Measurements from ENCODE around the gene ABCC6.
"Not testable (repeated sequence)": the region's sequence is repeated elsewhere in the genome, so short reads cannot be mapped to it uniquely, and the experiment has no call there.

ABCC6 gene

DNA sequence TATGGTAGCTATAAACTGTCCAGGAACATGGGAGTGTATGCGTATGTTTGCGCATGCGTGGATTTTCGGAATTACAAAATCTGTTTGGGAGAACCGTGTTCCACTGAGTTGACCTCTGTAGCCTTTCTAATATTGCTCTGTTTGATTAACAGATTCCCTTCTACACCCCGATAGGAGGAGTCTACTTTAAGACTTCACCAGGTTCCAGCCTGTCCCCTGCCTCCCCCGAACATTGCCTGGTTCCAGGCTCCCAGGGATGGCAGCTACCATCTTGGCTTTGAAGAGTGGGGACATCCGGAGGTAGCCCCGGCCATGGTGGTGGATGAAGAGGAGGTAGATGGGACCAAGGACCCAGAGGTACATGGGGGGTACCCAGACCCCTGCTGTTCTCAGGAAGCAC is 1.9 kb downstream of the ABCC6 start:
- not testable (repeated sequence) for DNase-seq

DNA sequence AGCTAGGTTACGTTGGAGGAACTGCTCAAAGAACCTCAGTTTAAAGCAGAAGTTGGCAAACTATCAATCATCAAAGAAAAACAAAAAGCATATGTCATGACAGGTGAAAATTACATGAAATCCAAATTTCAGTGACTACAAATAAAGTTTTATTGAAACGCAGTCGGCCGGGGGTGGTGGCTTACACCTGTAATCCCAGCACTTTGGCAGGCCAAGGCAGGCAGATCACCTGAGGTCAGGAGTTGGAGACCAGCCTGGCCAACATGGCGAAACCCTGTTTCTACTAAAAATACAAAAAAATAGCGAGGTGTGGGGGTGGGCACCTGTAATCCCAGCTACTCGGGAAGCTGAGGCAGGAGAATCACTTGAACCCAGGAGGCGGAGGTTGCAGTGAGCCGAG is 2.8 kb downstream of the ABCC6 start:
- not testable (repeated sequence) for DNase-seq

DNA sequence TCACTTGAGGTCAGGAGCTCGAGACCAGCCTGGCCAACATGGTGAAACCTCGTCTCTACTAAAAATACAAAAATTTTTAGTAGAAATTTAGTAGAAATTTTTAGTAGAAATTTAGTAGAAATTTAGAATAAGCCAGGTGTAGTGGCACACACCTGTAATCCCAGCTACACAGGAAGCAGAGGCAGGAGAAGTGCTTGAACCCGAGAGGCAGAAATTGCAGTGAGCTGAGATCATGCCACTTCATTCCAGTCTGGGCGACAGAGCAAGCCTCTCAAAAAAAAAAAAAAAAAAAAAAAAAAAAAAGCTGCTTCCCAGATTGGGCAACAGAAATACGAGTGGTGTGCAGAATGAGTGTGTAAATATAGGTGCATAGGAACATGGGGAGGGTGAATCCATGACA is 4.5 kb downstream of the ABCC6 start:
- DNase-seq = not testable (repeated sequence)

DNA sequence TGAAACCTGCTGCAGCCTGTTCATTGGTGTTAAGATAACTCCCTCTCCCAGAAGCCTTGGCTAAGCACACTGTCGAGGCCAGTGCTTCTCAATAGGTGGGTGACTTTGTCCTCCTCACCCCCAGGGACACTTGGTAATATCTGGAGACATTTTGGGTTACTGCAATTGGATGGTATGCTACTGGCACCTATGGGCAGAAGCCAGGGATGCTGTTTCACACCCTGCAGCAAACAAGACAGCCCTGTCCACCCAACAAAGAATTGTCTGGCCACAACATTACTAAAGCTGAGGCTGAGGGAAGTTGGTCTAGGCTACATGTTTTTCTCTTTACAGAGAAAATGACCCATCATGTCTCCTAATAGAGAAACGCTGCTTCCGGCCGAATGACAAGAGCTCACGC is 4.9 kb downstream of the ABCC6 start:
- not testable (repeated sequence) for DNase-seq

DNA sequence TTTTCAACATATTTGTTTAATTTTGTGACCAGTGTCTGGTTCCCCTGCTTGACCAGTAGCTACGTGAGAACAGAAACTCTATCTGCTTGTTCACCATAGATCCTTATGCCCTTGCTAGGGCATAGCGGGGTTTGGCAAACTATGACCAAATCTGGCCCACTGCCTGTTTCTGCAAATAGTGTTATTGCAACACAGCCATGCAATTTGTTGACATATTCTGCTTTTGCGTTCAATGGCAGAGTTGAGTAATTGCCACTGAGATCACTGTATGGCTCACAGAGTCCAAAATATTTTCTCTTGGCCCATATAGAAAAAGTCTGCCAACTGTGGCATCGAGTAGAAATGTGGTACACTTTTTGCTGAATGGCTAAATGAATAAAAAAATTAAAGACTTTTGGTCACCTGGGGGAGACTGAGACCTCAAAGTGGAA is 9.4 kb downstream of the ABCC6 start:
- DNase-seq = not testable (repeated sequence)

DNA sequence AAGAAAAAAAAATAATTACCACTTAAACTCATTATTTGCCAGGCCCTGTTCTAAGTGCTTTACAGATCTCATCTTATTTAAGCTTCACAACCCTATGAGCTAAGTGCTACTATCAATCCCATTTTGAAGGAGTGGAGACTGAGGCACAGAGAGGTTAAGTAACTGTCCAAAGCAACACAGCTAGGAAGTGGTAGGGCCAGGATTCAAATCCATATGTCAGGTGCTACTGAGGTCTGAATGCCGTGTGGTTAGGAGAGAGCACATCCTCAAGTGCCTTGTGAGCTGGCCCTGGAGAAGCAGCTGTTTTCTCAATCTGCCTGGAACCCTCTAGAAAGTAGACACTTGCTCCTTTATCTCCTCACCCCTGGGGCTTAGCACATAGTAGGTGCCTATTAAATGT is 11.9 kb downstream of the ABCC6 start:
- DNase-seq = not testable (repeated sequence)

DNA sequence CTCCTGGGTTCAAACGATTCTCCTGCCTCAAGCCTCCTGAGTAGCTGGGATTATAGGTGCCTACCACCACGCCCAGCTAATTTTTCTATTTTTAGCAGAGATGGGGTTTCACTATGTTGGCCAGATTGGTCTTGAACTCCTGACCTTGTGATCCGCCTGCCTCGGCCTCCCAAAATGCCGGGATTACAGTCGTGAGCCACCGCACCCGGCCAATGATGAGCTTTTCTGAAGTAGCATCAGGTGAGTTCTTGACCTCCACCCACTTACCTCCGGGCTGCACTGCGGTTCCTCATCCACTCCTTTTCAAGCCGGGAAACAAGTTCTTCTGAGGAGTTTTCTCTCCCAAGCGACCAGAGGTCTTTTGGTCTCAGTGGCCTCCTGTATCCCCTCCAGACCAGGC is 14.8 kb downstream of the ABCC6 start:
- not testable (repeated sequence) for DNase-seq

DNA sequence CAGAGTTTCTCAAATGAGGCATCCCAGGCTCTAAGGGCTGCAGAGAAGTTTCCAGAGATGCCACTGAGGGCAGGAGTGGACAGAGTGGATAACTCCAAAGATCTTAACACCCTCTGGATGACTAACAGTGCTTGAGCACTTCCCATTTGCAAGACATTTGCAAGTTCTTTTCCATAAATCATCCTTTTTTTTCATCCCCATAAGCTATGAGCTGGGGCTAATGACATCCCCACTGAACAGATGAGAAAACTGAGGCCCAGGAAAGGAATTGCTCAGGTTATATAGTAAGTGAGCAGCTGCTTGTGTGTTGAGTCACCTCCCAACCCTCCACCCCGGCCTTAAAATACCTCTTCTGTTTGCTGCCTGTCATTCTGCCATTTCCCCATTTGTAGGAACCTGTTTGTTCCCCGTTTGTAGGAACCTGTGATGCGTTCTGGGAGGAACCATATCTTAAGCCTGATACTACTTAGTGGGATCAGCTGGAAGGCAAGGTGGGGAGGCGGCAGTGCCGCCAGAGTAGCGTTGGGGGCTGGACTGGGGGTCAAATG is 15.4 kb downstream of the ABCC6 start:
- DNase-seq = not testable (repeated sequence)

DNA sequence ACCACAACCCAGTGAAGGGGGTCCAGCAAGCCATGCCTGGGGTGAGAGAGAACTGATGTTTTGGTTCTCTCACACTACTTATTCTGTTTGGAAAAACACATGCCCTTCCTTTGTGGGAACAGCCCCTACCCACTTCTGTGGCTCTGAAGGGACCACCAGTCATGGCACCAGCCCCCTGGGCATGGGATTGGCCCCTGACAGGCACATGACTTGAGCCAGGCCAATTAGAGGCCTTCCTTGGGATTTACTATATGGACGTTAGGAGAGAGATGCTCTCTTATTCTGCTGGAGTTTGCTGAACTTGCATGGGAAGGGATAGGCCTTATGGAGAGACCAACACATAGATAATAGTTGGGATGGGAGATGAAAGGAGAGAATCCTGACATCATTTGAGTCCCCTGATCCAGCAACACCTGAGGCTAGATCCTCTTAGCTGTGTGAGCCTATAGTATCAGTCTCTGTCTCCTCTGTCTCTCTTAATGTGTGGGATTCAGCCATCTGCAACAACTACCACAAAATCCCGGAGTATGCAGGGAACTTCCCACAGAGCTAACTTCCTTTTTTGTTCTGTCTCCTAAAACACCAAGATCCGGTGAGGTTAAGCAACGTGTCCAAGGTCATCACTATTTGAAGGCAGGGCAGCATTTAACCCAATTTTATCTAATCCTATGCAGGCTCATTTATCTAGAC is 16.1 kb downstream of the ABCC6 start:
- DNase-seq = not testable (repeated sequence)

DNA sequence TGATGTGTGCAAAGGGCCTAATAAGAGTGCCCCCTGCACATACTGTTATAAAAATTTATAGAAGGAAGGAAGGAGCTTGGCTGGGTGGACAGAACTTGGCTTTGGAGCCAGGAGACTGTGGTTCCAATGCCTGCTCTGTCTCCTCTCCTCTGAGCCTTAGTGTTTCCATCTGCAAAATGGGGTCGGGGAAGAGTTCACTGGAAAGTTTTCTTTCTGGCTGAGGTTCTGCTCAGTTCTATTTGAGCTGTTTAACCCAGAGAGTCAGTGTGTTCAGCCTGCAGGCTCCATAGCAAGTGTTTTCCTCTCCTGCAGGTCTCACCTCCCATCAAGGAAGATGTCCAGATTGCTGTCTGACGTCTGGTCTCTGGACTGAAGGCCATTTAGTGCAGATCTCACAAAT is 17.4 kb downstream of the ABCC6 start:
- DNase-seq = not testable (repeated sequence)

DNA sequence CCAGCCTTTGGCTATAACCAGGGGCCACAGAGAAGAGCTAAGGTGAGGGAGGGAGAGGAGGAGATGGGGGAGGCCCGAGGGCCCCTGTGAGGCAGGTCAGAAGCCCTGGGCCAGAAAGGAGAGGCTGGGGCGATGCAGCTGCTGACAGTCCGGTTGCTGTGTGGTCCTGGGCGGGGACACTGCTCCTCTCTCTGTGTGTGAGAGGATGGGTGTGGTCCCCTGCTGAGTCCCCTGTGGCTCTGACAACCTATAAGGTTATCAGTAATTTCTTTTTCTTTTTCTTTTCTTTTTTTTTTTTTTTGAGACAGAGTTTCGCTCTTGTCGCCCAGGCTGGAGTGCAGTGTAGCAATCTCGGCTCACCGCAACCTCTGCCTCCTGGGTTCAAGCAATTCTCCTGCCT is 18.7 kb downstream of the ABCC6 start:
- DNase-seq = not testable (repeated sequence)

DNA sequence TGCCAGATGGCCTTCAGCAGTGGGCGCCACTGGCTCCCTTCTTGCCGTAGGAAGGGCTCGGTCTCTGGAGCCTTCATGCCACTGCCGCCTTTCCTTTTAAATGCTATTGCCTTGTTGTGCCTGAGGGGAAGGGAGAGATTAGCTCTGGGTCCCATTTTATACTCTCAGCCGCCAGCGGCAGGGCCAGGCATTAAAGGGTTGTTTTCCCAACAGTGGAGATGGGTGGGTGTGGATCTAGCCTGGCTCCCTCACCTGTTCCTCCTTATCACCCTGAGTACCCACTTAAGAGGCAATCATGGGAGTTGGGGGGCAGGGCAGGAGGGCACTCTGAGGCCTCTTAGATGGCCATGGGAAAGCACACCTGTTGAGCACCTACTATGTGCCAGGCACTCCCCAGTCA is 19.8 kb downstream of the ABCC6 start:
- not testable (repeated sequence) for DNase-seq

DNA sequence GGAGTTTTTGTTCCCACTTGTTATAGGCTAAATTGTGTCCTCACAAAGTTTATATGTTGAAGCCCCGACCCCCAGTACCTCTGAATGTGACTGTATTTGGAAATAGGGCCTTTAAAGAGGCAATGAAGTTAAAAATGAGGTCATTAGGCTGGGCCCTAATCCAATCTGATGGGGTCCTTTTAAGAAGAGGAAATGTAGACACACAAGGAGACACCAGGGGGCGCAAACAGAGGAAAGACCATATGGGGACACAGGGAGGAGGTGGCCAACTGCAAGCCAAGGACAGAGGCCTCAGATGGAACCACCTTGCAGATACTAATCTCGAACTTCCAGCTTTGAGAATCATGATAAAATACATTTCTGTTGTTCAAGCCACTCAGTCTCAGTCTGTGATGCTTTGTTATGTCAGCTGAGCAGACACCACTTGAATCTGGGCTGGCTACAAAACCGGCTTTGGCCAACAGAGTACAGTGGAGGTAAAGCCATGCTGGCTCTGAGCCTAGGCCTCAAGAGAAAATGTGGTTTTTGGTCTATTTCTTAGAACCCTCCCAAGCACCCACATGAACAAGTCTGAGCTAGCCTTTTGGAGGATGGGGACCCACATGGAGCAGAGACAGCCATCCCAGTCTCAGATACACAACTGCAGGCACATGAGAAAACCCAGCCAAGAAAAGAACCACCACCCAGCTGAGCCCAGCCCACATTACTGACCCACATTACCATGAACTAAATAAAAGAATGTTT is 20.7 kb downstream of the ABCC6 start:
- DNase-seq = peak; percentile 26

DNA sequence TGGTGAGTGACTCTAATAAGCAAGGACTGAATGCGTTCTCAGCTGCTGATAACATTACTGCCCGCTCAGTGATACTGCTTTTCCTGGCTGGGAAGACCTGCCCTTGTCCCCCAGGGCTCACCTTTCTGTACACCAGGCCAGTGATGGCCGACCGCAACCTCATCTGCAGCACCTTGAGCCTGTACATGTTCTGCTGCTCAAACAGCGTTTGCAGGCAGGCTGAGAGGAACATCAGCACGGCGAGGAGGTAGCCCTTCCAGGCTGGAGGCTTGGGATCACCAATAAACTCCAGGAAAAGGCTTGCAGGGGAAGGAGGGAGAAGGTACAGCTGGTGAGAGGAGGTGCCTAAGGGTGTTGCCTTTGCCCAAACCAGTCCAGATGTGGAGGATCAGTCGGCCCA is 21.4 kb downstream of the ABCC6 start:
- not testable (repeated sequence) for DNase-seq

DNA sequence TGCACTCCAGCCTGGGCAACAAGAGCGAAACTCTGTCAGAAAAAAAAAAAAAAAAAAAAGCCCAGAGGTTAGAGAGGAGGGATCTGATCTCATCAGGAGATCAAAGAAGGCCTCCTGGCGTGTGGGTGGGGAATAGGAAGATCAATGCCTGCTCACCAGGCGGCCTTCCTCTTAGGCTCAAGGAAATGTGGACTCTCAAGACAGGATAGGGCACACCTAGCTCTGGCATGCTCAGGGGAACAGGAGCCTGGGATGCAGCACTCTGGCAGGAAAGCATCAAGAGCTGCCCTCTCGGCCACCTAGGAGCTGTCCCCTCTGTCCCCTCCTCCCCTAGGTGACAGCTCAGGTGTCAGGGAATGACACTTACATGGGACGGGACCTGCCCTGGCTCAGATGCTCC is 22.9 kb downstream of the ABCC6 start:
- not testable (repeated sequence) for DNase-seq

DNA sequence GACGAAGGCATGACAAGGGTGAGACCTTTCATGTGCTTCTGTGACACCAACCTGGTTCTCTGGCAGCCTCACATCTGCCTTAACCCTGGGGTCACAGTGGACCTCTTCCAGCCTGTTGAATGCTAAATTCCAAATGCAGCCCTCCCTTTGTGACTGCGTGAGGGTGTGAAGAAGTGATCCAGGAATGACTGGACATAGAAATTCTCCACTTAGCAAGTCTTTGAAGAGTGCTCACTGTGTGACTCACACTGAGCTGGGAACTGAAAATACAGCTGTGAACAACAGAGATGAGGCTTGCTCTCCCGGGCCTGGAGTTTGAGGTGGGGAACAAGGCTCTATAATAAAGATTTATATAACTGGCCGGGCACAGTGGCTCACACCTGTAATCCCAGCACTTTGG is 23.9 kb downstream of the ABCC6 start:
- DNase-seq = not testable (repeated sequence)

DNA sequence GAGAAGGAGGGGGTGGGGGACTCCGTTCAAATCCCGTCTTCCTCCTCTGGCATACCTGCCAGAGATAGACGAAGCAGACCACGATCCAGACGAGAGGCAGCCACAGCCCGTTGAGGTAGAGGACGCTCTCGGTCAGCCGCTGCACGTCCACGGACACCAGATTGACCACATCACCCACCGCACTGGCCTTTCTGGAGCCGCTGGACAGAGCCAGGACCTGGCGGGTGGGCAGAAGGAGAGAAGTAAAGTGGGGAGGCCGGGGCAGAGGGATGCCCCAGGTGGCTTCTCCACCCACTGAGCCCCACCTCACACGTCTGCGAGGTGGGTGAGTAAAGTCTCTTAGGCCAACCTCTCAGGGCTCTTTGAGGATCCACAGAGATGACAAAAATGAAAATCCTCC is 25.3 kb downstream of the ABCC6 start:
- no peak for DNase-seq

DNA sequence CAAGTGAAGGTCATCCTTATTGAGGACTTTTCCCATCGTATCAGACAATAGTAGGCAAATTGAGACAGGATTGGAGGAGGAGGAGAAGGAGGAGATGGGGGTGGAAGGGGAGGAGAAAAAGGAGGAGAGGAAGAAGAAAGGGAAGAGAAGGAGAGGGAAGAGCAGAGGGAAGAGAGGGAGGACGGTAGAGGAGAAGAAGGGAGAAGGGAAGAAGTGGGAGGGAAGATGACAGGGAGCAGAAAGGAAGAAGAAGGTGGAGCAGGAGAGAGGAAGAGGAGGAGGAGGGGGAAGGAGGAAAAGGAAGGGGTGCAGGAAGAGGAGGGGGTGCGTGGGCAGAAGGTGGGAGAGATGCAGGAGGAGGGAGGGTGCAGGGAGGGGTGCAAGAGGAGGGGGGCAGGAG is 26.0 kb downstream of the ABCC6 start:
- no peak for DNase-seq

DNA sequence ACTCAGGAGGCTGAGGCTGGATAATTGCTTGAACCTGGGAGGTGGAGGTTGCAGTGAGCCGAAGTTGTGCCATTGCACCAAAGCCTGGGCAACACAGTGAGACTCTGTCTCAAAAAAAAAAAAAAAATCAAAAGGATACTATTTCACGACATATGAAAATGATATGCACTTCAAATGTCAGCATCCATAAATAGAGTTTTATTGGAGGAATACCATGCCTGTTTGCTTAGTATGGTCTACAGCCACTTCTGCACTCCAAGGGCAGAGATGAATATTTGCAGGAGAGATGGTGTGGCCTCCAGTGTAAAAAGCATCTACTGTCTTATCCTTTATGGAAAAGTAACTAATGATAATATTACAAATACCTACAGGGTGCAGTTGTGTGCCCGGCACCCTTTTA is 27.2 kb downstream of the ABCC6 start:
- DNase-seq = no peak

DNA sequence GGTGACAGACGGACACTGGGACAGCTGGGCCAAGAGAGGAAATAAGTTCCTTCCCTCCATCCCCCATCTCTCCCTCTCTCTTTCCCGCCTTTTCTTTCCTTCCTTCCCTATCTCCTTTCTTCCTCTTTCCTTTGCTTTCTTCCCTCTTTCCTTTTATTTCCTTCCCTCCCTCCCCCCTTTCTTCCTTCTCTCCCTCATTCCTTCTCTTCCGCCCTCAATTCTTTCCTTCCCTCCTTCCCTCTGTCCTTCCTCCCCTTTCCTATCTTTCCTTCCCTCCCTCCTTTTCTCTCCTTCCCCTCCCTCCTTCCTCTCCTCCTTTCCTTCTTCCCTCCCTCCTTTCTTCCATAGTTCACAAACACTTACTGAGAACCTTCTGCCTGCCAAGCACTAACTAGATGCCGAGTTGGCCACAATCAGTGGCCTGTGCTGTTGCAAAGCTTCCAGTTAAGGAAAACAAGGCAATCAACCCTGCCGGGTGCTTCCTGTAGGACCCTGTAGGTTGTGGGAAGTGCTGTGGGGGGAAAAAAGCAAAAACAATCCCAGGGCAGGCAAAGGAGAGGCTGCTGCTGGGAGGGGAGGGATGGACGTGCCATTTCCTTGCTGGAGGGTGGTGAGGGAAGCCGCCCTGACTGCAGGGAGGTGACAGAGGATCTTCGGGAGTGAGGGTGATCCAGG is 31.7 kb downstream of the ABCC6 start:
- DNase-seq = no peak

DNA sequence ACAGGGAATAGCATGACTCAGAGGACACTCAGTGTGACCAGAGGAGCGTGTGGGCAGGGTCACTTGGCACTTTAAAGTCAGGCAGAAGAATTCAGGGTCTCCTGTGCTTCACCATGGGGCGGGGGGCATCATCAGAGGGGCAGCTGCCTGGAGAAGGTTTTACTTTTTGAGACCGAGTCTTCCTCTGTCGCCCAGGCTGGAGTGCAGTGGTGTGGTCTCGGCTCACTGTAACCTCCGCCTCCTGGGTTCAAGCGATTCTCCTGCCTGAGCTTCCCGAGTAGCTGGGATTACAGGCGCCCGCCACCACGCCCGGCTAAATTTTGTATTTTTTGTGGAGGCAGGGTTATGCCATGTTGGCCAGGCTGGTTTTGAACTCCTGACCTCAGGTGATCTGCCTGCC is 32.3 kb downstream of the ABCC6 start:
- DNase-seq = not testable (repeated sequence)

DNA sequence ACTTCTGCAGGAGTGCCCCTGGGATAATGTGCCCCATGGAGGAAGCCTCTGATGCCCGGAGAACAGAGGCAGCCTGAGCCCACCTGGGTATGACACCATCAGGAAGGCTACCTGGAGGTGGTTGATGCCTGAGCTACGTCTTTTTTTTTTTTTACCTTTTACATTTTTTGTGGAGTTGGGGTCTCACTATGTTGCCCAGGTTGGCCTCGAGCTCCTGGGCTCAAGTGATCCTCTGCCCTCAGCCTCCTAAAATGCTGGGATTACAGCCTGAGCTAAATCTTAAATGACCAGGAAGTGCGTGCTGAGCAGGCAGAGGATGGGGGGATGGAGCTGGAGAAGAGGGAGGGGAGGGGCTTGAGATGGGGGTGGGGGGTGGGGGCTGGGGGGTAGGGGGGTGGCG is 32.7 kb downstream of the ABCC6 start:
- no peak for DNase-seq

DNA sequence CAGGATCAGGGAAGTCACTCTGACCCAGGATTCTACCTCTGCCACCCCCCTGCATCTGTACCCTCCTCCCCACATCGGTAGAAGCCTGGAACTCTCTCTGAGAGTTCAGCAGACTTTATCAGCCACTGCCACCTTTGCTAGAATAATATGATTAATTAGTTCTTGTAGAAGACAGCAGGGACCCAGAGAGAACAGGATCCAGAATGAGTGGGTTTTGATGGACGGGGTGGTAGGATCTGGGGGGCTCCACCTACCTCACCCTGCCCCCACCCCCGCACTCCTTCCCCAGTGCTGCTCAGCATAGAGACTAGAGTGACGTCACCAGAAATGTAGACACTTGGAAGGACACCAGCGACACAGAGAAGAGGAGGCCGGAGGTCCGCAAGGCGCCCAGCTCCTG is 33.5 kb downstream of the ABCC6 start:
- DNase-seq = no peak

DNA sequence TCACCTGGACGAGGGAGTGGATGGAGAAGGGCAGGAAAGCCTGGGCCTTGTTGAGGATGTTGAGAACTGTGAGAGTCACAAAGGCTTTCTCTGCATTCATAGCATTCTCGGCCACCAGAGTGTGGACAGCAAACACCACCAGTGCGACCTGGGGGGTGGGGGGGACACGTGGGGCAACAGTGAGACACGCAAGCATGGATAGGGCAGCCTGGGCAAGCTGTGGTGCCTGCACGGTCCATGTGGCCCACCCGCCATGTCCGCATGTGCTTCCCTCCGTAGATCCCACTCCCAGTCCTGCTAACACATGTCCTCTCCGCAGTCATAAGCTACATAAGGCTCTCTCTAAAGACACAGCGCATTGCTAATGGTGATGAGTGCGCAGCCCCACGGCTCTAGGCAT is 34.5 kb downstream of the ABCC6 start:
- DNase-seq = no peak
